ENCODE data around the gene CARD9. TPM values are rescaled to one million over a fixed set of nuclear protein-coding genes. Genes with fewer than 3 reads are reported as not detected.

CARD9 gene
- total RNA-seq, 5 donors from 2014 or later (not counting 1 experiment from before 2014, with no cell fraction given) = 0.43 to 1.4 (median 0.76) TPM

- no peak overlapping the region for H3K4me3 Mint-ChIP-seq
- H3K27ac Mint-ChIP-seq = no peak overlapping the region
- Histone ChIP-seq H3K4me3 (ENCODE audit: control insufficient read depth in 1 of 2, extremely low read depth in 1 of 2, low read length in 1 of 2) (no peak overlapping the region), H3K36me3 (ENCODE audit: control insufficient read depth in 2 of 2, extremely low read depth in 1 of 2, insufficient read depth in 1 of 2, low read length in 1 of 2) (no peaks in the 10 kb centered on the region), H3K4me1 (ENCODE audit: control insufficient read depth in 1 of 2, extremely low read depth in 1 of 2, insufficient read depth in 2 of 2, low read length in 2 of 2) (peaks cover 0 to 42% of the 10 kb centered on the region in 2 experiments), H3K27me3 (replicated peaks in 1 of 2; ENCODE audit: control insufficient read depth in 2 of 2, extremely low read depth in 1 of 2, insufficient read depth in 2 of 2, low read length in 1 of 2) (peaks cover 0 to 33% of the 10 kb centered on the region in 2 experiments), H3K9me3 (no peaks in the 10 kb centered on the region), H3K27ac (ENCODE audit: low read length) (no peak overlapping the region)
- H3K36me3 Mint-ChIP-seq = no peaks in the 10 kb centered on the region
- H3K9me3 Mint-ChIP-seq = peaks cover 0 to 5% (median 4%) of the 10 kb centered on the region in 3 donors
- H3K27me3 Mint-ChIP-seq = peaks cover 0 to 3% of the 10 kb centered on the region in 2 donors
- ChIA-PET CTCF (no interaction called here), POLR2A (no interaction called here)
- H3K4me1 Mint-ChIP-seq = peaks cover 0 to 5% (median 4%) of the 10 kb centered on the region in 3 donors
- WGBS (ENCODE audit: insufficient coverage) = 69% methylated on average over 2 of the region's 3 CpGs
- no peak for ATAC-seq (replicated peaks in 1 of 4)
- no peak for DNase-seq
Observed at GRCh38 chr9:136314056-136314416, 59.4 kb downstream of the CARD9 start.

Other genes with a start within 250 kb of the CARD9 start
- gene LHX3, start 168.5 kb downstream of the CARD9 start, total RNA-seq = under 1 TPM in 2 of 5 donors, not detected in 3; 0.13 to 0.42 TPM
- gene QSOX2, start 127.9 kb downstream of the CARD9 start, total RNA-seq = 10 to 100 TPM; 14.1 to 19.4 (median 17.0) TPM
- gene CCDC187, start 69.6 kb downstream of the CARD9 start, total RNA-seq = under 1 TPM in 4 of 5 donors, not detected in 1; 0.07 to 0.20 (median 0.09) TPM
- 10 to 100 TPM in 2 of 5 donors, 1 to 10 TPM in 3; 8.6 to 11.5 (median 9.7) TPM for gene GPSM1, start 46.1 kb downstream of the CARD9 start, total RNA-seq
- 10 to 100 TPM; 20.4 to 46.8 (median 36.3) TPM for gene DNLZ, start 9.9 kb downstream of the CARD9 start, total RNA-seq
- 10 to 100 TPM; 10.5 to 15.7 (median 13.3) TPM for gene SNAPC4, start 26.5 kb upstream of the CARD9 start, total RNA-seq
- gene ENTR1, start 36.9 kb upstream of the CARD9 start, total RNA-seq = 100 to 1,000 TPM in 1 of 5 donors, 10 to 100 TPM in 4; 57.7 to 103 (median 95.6) TPM
- 10 to 100 TPM; 55.8 to 81.9 (median 65.7) TPM for gene PMPCA, start 37.0 kb upstream of the CARD9 start, total RNA-seq
- gene INPP5E, start 66.2 kb upstream of the CARD9 start, total RNA-seq = 10 to 100 TPM; 16.5 to 35.5 (median 31.8) TPM
- gene SEC16A, start 109.4 kb upstream of the CARD9 start, total RNA-seq = 10 to 100 TPM; 76.3 to 99.0 (median 92.4) TPM
- 10 to 100 TPM; 50.1 to 96.1 (median 84.1) TPM for gene NOTCH1, start 172.4 kb upstream of the CARD9 start, total RNA-seq